CD4-positive, CD25-positive, alpha-beta regulatory T cell (primary cell): Measurements from ENCODE around the gene TMC3. TPM values are rescaled to one million over a fixed set of nuclear protein-coding genes. Genes with fewer than 3 reads are reported as not detected.
"Not testable (repeated sequence)": the region's sequence is repeated elsewhere in the genome, so short reads cannot be mapped to it uniquely, and the experiment has no call there.

Experiments
- ATAC-seq, 2 donors: fragments of 150-1000 bp; cut with Tn5 transposase; one replicate each; pipeline ENCODE4 v1.10.0; 2021; ENCODE audit warnings: low read depth in 2 of 2, moderate number of reproducible peaks in 2 of 2, moderate library complexity in 1 of 2
- DNase-seq, 3 donors: peaks; one replicate each; pipeline versions ENCODE4 v3.0.0 to v3.0.0-alpha.2; 2012 to 2022; ENCODE audit warnings: mixed read lengths in 1 of 3
- H3K27ac ChIP-seq: one replicate; pipeline ENCODE4 v1.7.0; 2013; ENCODE audit warnings: mild to moderate bottlenecking, low read length; ENCODE audit not compliant: insufficient read depth, poor library complexity, severe bottlenecking
- H3K27me3 ChIP-seq: one replicate; pipeline ENCODE4 v1.7.0; 2013; ENCODE audit warnings: low read length; ENCODE audit not compliant: control insufficient read depth, insufficient read depth
- H3K36me3 ChIP-seq: one replicate; pipeline ENCODE4 v1.7.0; 2013; ENCODE audit warnings: mild to moderate bottlenecking, low read length, moderate library complexity; ENCODE audit not compliant: control insufficient read depth, insufficient read depth
- H3K4me1 ChIP-seq: 2 replicates; pipeline ENCODE4 v1.7.0; 2013; ENCODE audit warnings: mild to moderate bottlenecking, low read length; ENCODE audit not compliant: insufficient read depth, control insufficient read depth, poor library complexity, severe bottlenecking
- H3K4me3 ChIP-seq: one replicate; pipeline ENCODE4 v1.7.0; 2013; ENCODE audit warnings: low read depth, mild to moderate bottlenecking, low read length, moderate library complexity
- H3K9me3 ChIP-seq, 2 experiments: 1 replicate in 1 of 2; 2 replicates in 1 of 2; pipeline ENCODE4 v1.7.0; 2013; ENCODE audit warnings: low read length in 2 of 2, mild to moderate bottlenecking in 1 of 2, moderate library complexity in 1 of 2; ENCODE audit not compliant: control insufficient read depth in 2 of 2
- H3K27ac Mint-ChIP-seq, 3 donors: one replicate each; pipeline ENCODE4 v1.8.0; 2020 to 2022; ENCODE audit warnings: mild to moderate bottlenecking in 3 of 3, mixed read lengths in 3 of 3, moderate library complexity in 2 of 3
- H3K27me3 Mint-ChIP-seq: one replicate; pipeline ENCODE4 v1.8.0; 2022; ENCODE audit warnings: mild to moderate bottlenecking, mixed read lengths
- H3K36me3 Mint-ChIP-seq: one replicate; pipeline ENCODE4 v1.8.0; 2020; ENCODE audit warnings: mixed read lengths
- H3K4me1 Mint-ChIP-seq, 4 donors: one replicate each; pipeline ENCODE4 v1.8.0; 2020 to 2022; ENCODE audit warnings: mixed read lengths in 4 of 4, mild to moderate bottlenecking in 1 of 4
- H3K4me3 Mint-ChIP-seq, 4 donors: one replicate each; pipeline ENCODE4 v1.8.0; 2020 to 2022; ENCODE audit warnings: mild to moderate bottlenecking in 4 of 4, mixed read lengths in 4 of 4, moderate library complexity in 3 of 4
- H3K9me3 Mint-ChIP-seq, 7 donors: one replicate each; pipeline ENCODE4 v1.8.0; 2020 to 2022; ENCODE audit warnings: mixed read lengths in 7 of 7, mild to moderate bottlenecking in 3 of 7, moderate library complexity in 2 of 7
- polyA plus RNA-seq, 4 donors: library from polyadenylated mRNA; unstranded; fragments of 300-500 nt; fragmentation: Illumina TruSeq; gene quantifications; one replicate each; pipeline ENCODE4 v1.2.3, GENCODE V29; 2021
- total RNA-seq: library from RNA; stranded (reverse); gene quantifications from one replicate; pipeline ENCODE4 v1.2.3, GENCODE V29; 2022

Gene TMC3
- total RNA-seq (not detected), polyA plus RNA-seq (under 1 TPM in 2 of 4 donors, not detected in 2; 0.05 to 0.06 TPM)

GRCh38 chr15:81373775-81374395, at the start of gene TMC3:
TMC3 (minus strand) TSS chr15:81374213; CDS start chr15:81374077, 136 bp downstream.
- DNase-seq (no peak), ATAC-seq (no peak)
- H3K27me3 ChIP-seq = peaks cover 3% of the 10 kb centered on the region
- no peaks in the 10 kb centered on the region for H3K9me3 ChIP-seq
- no peak within 1 kb of the TSS for H3K27ac Mint-ChIP-seq
- H3K4me1 Mint-ChIP-seq = no peaks in the 10 kb centered on the region
- H3K4me1 ChIP-seq = no peaks in the 10 kb centered on the region
- H3K27me3 Mint-ChIP-seq = peaks cover 4% of the 10 kb centered on the region
- no peak within 1 kb of the TSS for H3K4me3 Mint-ChIP-seq
- H3K4me3 ChIP-seq = no peak within 1 kb of the TSS
- no peaks in the 10 kb centered on the region for H3K36me3 ChIP-seq
- H3K27ac ChIP-seq = no peak within 1 kb of the TSS
- no peaks in the 10 kb centered on the region for H3K9me3 Mint-ChIP-seq
- H3K36me3 Mint-ChIP-seq = peaks cover 3% of the 10 kb centered on the region

GRCh38 chr15:81421461-81421860, 47.4 kb upstream of the TMC3 start:
- H3K4me1 Mint-ChIP-seq = no peaks in the 10 kb centered on the region
- Histone ChIP-seq H3K4me1 (no peaks in the 10 kb centered on the region), H3K27me3 (peaks cover 3% of the 10 kb centered on the region), H3K36me3 (no peaks in the 10 kb centered on the region), H3K4me3 (no peak overlapping the region), H3K27ac (no peak overlapping the region), H3K9me3 (no peaks in the 10 kb centered on the region)
- peaks cover 0 to 1% (median 0%) of the 10 kb centered on the region in 7 donors for H3K9me3 Mint-ChIP-seq
- peaks cover 18% of the 10 kb centered on the region for H3K27me3 Mint-ChIP-seq
- H3K4me3 Mint-ChIP-seq = no peak overlapping the region
- no peak overlapping the region for H3K27ac Mint-ChIP-seq
- DNase-seq = no peak
- no peaks in the 10 kb centered on the region for H3K36me3 Mint-ChIP-seq
- no peak for ATAC-seq

GRCh38 chr15:81419332-81419943, 45.4 kb upstream of the TMC3 start:
- Mint-ChIP-seq H3K27ac (no peak overlapping the region), H3K27me3 (peaks cover 11% of the 10 kb centered on the region), H3K4me3 (no peak overlapping the region), H3K4me1 (peaks cover 0 to 8% (median 2%) of the 10 kb centered on the region in 4 donors), H3K36me3 (no peaks in the 10 kb centered on the region), H3K9me3 (peaks cover 0 to 1% (median 0%) of the 10 kb centered on the region in 7 donors)
- Histone ChIP-seq H3K27ac (no peak overlapping the region), H3K27me3 (peaks cover 5% of the 10 kb centered on the region), H3K4me1 (no peaks in the 10 kb centered on the region), H3K4me3 (no peak overlapping the region), H3K9me3 (no peaks in the 10 kb centered on the region), H3K36me3 (no peaks in the 10 kb centered on the region)
- no peak for ATAC-seq
- no peak for DNase-seq

GRCh38 chr15:81418891-81419290, 44.9 kb upstream of the TMC3 start:
- no peak overlapping the region for H3K27ac Mint-ChIP-seq

GRCh38 chr15:81418444-81418843, 44.4 kb upstream of the TMC3 start:
- Mint-ChIP-seq H3K9me3 (peaks cover 0 to 1% (median 0%) of the 10 kb centered on the region in 7 donors), H3K27me3 (peaks cover 11% of the 10 kb centered on the region), H3K36me3 (no peaks in the 10 kb centered on the region), H3K4me3 (no peak overlapping the region), H3K27ac (no peak overlapping the region), H3K4me1 (peaks cover 0 to 9% (median 2%) of the 10 kb centered on the region in 4 donors)
- H3K9me3 ChIP-seq = no peaks in the 10 kb centered on the region
- no peak for ATAC-seq
- no peaks in the 10 kb centered on the region for H3K36me3 ChIP-seq
- H3K27me3 ChIP-seq = peaks cover 5% of the 10 kb centered on the region
- H3K27ac ChIP-seq = no peak overlapping the region
- DNase-seq = no peak
- no peak overlapping the region for H3K4me3 ChIP-seq
- no peaks in the 10 kb centered on the region for H3K4me1 ChIP-seq

More at GRCh38 chr15:81418891-81419290, 44.9 kb upstream of the TMC3 start:
- Histone ChIP-seq H3K36me3 (no peaks in the 10 kb centered on the region), H3K27ac (no peak overlapping the region), H3K9me3 (no peaks in the 10 kb centered on the region), H3K4me3 (no peak overlapping the region), H3K4me1 (no peaks in the 10 kb centered on the region), H3K27me3 (peaks cover 5% of the 10 kb centered on the region)
- Mint-ChIP-seq H3K27me3 (peaks cover 11% of the 10 kb centered on the region), H3K36me3 (no peaks in the 10 kb centered on the region), H3K9me3 (peaks cover 0 to 1% (median 0%) of the 10 kb centered on the region in 7 donors), H3K4me1 (peaks cover 0 to 9% (median 2%) of the 10 kb centered on the region in 4 donors), H3K4me3 (no peak overlapping the region)
- DNase-seq (no peak), ATAC-seq (no peak)

GRCh38 chr15:81414274-81414968, 40.4 kb upstream of the TMC3 start:
- H3K36me3 ChIP-seq, H3K27ac ChIP-seq, ATAC-seq, H3K4me1 ChIP-seq, H3K27me3 ChIP-seq, H3K4me3 ChIP-seq, DNase-seq, H3K9me3 ChIP-seq, H3K9me3 Mint-ChIP-seq, H3K36me3 Mint-ChIP-seq: not testable (repeated sequence)
- Mint-ChIP-seq H3K4me1 (peaks cover 0 to 14% (median 3%) of the 10 kb centered on the region in 4 donors), H3K27ac (peak overlapping the region in 1 of 3 donors; percentile 57), H3K27me3 (peaks cover 17% of the 10 kb centered on the region), H3K4me3 (peak overlapping the region in 1 of 4 donors; percentile 35)

- H3K36me3 Mint-ChIP-seq = no peaks in the 10 kb centered on the region
- H3K27me3 ChIP-seq = peaks cover 7% of the 10 kb centered on the region
- ATAC-seq = no peak
- DNase-seq = no peak
- H3K4me3 ChIP-seq = no peak overlapping the region
- H3K4me1 Mint-ChIP-seq = peaks cover 0 to 14% (median 3%) of the 10 kb centered on the region in 4 donors
- H3K27ac Mint-ChIP-seq = no peak overlapping the region
- peak overlapping the region in 1 of 4 donors; percentile 43 for H3K4me3 Mint-ChIP-seq
- H3K9me3 ChIP-seq = no peaks in the 10 kb centered on the region
- H3K27ac ChIP-seq = no peak overlapping the region
- H3K4me1 ChIP-seq = no peaks in the 10 kb centered on the region
- no peaks in the 10 kb centered on the region for H3K36me3 ChIP-seq
- no peaks in the 10 kb centered on the region for H3K9me3 Mint-ChIP-seq
- H3K27me3 Mint-ChIP-seq = peaks cover 14% of the 10 kb centered on the region
Observed at GRCh38 chr15:81413851-81414250, 39.8 kb upstream of the TMC3 start.
